Hippocampal formation (tissue), 2 donors: ENCODE data around the gene C16orf54.
"Not testable (repeated sequence)": the region's sequence is repeated elsewhere in the genome, so short reads cannot be mapped to it uniquely, and the experiment has no call there.

ENCODE experiments used
- DNase-seq, 2 donors: peaks; one replicate each; lab custom pipeline; 2025; lab: John Stamatoyannopoulos, UW

Gene C16orf54

GRCh38 chr16:29767062-29767461, 21.3 kb upstream of the C16orf54 start:
- DNase-seq = no peak

GRCh38 chr16:29766571-29766970, 20.8 kb upstream of the C16orf54 start:
- no peak for DNase-seq

GRCh38 chr16:29765167-29766032, 19.6 kb upstream of the C16orf54 start:
- no peak for DNase-seq

DNA sequence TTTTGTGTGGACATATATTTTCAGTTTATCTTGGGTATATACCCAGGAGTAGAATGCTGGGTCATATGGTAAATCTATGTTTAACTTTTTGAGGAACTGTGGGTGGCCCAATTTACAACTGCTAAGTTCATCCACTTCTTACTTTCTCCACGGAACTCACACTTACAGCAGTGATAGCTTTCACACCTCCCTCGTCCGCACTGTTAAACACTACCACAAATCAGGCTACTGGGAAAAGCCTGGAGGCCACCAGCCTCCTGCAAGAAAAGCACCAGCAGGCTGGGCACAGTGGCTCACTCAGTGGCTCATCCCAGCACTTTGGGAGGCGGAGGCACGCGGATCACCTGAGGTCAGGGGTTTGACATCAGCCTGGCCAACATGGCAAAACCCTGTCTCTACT, 17.5 kb upstream of the C16orf54 start:
- DNase-seq = no peak

GRCh38 chr16:29761882-29762281, 16.1 kb upstream of the C16orf54 start:
- no peak for DNase-seq

GRCh38 chr16:29761280-29761651, 15.5 kb upstream of the C16orf54 start:
- not testable (repeated sequence) for DNase-seq

DNA sequence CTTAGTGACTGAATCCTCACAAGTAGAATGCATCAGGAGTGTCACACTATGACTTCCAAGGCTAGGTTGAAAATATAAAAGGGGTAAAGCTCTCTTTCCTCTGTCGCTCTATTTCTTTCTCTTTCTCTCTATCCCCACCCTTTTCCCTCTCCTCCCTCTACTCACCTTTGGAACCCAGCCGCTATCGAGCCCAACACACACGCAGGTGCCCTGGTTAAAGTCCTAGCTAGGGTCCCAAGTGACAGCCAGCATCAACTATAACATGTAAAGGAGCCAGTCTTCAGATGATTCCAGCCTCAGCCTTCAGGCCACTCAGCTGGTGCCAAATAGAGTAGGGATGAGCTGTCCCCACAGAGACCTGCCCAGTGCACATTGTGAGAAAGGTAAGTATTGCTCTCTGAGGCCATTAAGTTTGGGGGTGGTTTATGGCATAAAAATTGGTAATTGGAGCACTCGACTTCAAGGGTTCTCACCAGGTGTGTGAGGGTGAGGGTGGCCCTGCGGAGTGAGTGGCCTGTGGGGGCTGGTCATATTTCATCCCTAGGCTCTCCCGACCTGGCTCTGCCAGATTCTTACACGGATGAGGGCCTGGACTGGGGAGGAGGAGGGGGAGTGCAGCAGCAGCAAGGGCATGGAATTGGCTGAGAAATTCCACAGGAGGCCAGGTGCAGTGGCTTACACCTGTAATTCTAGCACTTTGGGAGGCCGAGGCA, 14.9 kb upstream of the C16orf54 start:
- no peak for DNase-seq

- DNase-seq = no peak
These were observed 12.2 kb upstream of the C16orf54 start for GRCh38 chr16:29757950-29758466.

GRCh38 chr16:29757086-29757485, 11.3 kb upstream of the C16orf54 start:
- not testable (repeated sequence) for DNase-seq

DNA sequence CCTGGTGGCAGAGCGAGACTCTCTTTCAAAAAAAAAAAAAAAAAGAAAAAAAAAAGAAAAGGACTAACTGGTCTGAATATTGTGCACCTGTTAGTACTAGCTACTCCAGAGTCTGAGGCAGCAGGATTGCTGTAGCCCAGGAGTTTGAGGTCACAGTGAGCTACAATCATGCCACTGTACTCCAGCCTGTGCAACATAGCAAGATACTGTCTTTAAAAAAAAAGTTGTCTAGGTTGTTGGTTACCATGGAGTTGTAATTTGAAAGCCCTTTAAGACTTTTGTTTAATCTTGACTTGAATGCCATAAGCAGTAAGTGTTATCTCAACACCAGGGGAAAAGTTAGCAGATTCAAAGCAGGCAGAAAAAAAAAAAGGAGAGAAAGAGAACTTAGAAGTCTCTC, 10.9 kb upstream of the C16orf54 start:
- DNase-seq = no peak

DNA sequence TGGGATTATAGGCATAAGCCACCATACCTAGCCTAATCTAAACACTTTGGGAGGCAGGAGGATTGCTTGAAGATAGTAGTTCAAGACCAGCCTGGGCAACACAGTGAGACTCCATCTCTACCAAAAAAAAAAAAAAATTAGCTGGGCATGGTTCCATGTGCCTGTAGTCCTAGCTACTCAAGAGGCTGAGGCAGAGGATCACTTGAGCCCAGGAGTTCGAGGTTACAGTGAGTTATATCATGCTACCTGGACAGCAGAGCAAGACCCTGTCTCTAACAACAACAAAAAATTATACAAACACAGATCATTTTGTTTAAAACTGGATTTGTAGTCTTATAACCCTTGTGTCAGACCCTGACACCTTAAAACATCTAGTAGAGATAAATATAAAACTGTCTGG, 7.7 kb upstream of the C16orf54 start:
- no peak for DNase-seq

DNA sequence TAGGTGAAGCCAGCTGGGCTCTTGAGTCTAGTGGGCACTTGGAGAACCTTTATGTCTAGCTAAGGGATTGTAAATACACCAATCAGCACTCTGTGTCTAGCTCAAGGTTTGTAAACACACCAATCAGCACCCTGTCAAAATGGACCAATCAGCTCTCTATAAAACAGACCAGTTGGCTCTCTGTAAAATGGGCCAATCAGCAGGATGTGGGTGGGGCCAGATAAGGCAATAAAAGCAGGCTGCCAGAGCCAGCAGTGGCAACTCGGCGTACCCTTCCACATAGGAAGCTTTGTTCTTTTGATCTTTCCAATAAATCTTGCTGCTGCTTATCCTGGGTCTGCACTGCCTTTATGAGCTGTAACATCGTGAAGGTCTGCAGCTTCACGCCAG, 3.0 kb upstream of the C16orf54 start:
- not testable (repeated sequence) for DNase-seq

GRCh38 chr16:29747947-29748759, 2.4 kb upstream of the C16orf54 start:
- no peak for DNase-seq

DNA sequence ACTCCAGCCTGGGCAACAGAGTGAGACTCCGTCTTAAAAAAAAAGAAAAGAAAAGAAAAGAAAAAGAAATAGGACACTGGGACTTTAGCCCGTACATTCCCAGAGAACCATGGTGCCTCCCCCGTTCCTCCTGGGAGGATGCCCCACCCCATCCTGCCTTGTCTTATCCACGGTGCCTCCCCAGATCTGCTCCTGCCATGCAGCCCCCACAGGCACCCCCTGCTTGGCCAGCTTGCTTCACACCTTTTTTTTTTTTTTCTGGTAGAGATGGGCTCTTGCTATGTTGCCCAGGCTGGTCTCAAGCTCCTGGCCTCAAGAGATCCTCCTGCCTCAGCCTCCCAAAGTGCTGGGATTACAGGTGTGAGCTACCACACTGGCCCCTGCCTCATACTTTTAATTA, 728 bp upstream of the C16orf54 start:
- DNase-seq = not testable (repeated sequence)

GRCh38 chr16:29745121-29745852, 503 bp downstream of the C16orf54 start:
- DNase-seq = no peak

DNA sequence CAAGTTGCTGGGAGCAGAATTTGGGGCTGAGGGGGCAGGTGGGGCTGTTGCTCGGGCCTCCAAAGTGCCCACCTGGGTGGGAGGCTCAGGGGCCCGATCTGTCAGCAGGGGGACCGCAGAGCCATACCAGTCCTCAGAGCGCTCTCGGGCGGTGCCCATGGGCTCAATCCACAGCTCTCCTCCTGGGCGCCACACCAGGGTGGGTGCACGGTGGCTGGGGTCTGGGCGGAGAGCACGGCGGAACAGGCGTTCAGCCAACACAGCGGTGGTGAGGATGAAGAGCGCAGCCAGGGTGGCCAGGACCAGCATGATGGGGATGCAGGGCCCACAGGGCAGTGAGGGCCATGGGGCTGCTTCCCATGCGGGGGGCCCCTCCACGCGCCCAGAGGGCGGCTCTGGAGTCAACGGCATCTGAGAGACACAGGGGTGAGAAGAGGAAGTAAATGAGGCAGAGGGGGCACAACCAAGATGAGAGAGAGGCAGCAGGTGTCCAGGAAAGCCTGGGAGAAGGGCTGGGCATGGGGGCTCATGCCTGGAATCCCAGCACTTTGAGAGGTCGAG, 1.2 kb downstream of the C16orf54 start:
- DNase-seq = no peak

DNA sequence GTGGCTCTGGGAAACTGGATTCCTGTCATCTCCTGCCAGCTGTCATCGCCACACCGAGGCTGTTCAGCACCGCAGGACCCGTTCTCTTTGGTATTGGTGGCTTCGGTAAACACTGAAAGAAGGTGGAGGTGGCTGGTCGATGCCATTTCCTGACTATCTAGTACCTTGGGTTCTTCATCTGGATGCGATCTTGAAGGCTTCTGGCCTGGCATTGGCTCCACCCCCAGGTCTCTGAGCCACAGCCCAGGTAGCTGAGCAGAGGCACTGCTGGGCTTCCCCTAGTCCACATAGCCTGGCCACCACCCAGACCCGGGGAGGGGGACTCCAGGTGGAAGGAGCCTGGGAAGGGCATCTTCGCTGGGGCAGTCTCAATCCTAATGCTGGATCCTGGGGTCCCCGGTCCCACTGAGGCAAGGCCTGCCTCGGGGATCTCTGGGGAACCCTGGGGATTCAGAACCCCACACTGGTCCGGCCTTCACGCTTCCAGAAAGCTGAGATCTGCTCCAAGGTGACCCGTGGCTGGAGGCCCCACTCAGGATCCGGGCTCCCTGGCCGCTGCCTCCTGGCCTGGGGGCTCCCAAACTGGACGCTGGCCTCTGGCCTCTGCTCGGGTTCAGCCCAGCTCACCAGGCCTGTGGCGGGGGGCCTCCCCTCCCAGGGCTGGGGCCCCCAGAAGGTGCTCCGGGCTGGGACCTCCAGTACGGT, 1.8 kb downstream of the C16orf54 start:
- no peak for DNase-seq

- no peak for DNase-seq
These were observed 2.3 kb downstream of the C16orf54 start for GRCh38 chr16:29743475-29743826.

GRCh38 chr16:29742683-29743275, 3.0 kb downstream of the C16orf54 start:
- no peak for DNase-seq

DNA sequence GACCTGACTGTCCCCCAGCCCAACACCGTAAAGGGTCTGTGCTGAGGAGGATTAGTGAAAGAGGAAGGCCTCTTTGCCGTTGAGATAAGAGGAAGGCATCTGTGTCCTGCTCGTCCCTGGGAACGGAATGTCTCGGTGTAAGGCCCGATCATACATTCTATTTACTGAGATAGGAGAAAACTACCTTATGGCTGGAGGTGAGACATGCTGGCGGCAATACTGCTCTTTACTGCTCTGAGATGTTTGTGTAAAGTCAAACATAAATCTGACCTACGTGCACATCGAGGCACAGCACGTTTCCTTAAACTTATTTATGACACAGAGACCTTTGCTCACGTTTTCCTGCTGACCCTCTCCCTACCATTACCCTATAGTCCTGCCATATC, 5.2 kb downstream of the C16orf54 start:
- not testable (repeated sequence) for DNase-seq
